ENCODE data around the gene ELOA2.
"Not testable (repeated sequence)": the region's sequence is repeated elsewhere in the genome, so short reads cannot be mapped to it uniquely, and the experiment has no call there.

Gene ELOA2

GRCh38 chr18:47020757-47021156 lies 14.7 kb downstream of the ELOA2 start:
- not testable (repeated sequence) for H3K4me3 ChIP-seq (replicated peaks; ENCODE audit: low read depth, low read length); H3K27me3 ChIP-seq (replicated peaks; ENCODE audit: control insufficient read depth, insufficient read depth, low read length); H3K36me3 ChIP-seq (ENCODE audit: control insufficient read depth, insufficient read depth, low read length); DNase-seq (ENCODE audit: extremely low read depth, insufficient read length)

GRCh38 chr18:47019870-47020269 lies 15.6 kb downstream of the ELOA2 start:
- not testable (repeated sequence) for H3K36me3 ChIP-seq (ENCODE audit: control insufficient read depth, insufficient read depth, low read length); DNase-seq (ENCODE audit: extremely low read depth, insufficient read length); H3K27me3 ChIP-seq (replicated peaks; ENCODE audit: control insufficient read depth, insufficient read depth, low read length); H3K4me3 ChIP-seq (replicated peaks; ENCODE audit: low read depth, low read length)
